Astrocyte of the hippocampus (primary cell): Measurements from ENCODE around the gene PHF13.
"Not testable (repeated sequence)": the region's sequence is repeated elsewhere in the genome, so short reads cannot be mapped to it uniquely, and the experiment has no call there.

Experiments
- DNase-seq: peaks from one replicate; pipeline ENCODE4 v3.0.0; 2011; ENCODE audit warnings: low read depth, low spot score

Gene PHF13

GRCh38 chr1:6628971-6629479 is 15.5 kb downstream of the PHF13 start:
- DNase-seq = no peak

- DNase-seq = no peak
These were observed 16.5 kb downstream of the PHF13 start for GRCh38 chr1:6630027-6630426.

DNA sequence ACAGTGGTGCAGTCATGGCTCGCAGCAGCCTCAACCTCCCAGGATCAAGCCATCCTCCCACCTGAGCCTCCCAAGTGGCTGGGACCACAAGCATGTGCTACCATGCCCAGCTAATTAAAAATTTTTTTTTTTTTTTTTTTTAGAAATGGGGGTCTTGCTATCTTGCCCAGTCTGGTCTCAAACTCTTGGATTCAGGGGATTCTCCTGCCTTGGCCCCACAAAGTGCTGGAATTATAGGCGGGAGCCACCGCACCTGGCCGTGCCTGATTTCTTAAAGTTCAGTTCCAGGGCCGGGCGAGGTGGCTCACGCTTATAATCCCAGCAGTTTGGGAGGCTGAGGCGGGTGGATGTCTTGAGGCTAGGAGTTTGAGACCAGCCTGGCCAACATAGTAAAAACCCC is 17.5 kb downstream of the PHF13 start:
- DNase-seq = no peak

GRCh38 chr1:6632588-6633514 is 19.3 kb downstream of the PHF13 start:
- DNase-seq = no peak

- DNase-seq = peak; percentile 67
These were observed 21.0 kb downstream of the PHF13 start for GRCh38 chr1:6634371-6635052.

GRCh38 chr1:6635161-6635909 is 21.8 kb downstream of the PHF13 start:
- no peak for DNase-seq

DNA sequence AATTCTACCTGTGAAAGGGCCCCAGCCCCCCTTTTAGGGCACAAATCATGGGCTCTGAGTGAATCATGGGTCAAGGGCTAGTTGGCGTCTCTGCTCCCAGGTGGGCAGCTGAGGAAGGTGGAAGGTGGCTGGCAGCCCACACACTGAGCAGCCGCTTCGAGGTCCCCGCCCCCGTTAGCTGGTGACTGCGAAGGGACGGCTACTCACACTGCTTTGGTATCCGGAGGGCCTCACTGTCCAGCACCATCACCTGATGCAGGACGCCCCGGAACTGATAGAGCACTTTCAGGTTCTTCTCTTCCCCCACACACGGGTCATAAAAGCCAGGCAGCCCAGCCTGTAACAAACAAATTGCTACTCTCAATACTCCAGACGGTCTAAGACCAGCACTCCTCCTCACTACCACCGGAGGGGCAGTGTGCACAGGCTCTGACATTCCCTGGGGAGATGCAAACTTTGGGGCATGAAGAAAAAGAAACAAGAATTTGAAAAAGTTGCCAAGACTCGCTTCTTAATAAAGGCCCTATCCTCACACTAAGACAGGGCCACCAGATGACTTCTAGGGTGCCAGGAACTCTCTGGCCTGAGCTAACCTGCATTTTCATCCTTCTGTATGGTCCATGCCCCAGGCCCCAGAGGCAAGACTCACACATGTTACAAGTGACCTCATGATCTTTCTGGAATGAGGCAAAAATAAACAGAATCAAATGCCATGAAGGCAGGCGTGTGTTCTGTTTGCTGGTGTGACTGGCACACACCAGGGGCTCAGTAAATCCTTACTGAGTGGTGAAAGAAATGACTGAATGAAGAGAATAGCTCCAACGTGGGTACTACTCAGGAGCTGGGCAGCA is 22.6 kb downstream of the PHF13 start:
- DNase-seq = no peak

- DNase-seq = not testable (repeated sequence)
These were observed 23.2 kb downstream of the PHF13 start for GRCh38 chr1:6636778-6637177.

GRCh38 chr1:6637770-6638169 is 24.2 kb downstream of the PHF13 start:
- DNase-seq = no peak

- DNase-seq = peak; percentile 91
These were observed 24.7 kb downstream of the PHF13 start for GRCh38 chr1:6638226-6638625.

GRCh38 chr1:6640867-6641266 is 27.3 kb downstream of the PHF13 start:
- not testable (repeated sequence) for DNase-seq

DNA sequence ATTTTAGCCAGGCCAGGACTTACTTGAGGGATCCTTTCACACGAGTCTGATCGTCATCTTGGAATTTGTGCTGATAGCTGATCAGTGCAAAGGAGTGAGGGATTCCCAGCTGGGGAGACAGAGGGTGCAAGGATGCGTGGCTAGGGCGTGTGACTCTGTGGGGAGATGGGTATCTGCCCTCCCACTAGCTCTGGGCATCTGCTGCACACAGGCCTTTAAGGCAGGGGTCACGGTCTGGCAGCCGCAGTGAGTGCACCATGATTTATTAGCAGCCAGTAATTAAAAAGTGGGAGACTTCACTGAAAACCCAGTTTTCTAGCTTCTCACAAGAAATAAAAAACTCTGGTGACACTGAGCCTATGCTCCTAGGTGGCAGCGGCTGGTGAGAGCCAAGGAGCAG is 31.5 kb downstream of the PHF13 start:
- DNase-seq = no peak

DNA sequence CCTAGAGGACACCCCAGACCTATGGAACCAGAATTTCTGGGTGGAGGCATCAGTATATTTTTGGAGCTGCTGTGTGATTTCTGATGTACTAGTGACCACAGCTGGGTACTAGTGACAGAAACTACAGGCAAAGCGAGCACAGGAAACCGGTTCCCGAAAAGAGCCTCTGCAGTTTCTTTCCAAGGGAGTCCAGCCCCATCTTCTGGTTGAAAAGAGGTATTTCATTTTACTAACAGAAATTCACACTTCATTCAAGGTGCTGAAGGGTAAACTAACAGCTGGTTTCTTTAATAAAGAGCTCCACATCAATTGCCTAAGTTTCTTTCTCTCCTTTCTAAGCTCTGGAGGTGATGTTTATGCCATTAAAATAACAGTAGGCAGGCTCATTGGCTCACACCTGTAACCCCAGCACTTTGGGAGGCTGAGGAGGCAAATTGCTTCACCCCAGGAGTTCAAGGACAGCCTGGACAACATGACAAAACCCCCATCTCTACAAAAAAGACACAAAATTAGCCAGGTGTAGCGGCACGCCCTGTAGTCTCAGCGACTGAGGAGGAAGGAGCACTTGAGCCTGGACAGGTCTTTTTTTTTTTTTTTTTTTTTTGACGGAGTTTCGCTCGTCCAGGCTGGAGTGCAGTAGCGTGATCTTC is 33.1 kb downstream of the PHF13 start:
- peak; percentile 66 for DNase-seq

GRCh38 chr1:6648556-6648955 is 35.0 kb downstream of the PHF13 start:
- no peak for DNase-seq

GRCh38 chr1:6651909-6652308 is 38.4 kb downstream of the PHF13 start:
- DNase-seq = no peak

DNA sequence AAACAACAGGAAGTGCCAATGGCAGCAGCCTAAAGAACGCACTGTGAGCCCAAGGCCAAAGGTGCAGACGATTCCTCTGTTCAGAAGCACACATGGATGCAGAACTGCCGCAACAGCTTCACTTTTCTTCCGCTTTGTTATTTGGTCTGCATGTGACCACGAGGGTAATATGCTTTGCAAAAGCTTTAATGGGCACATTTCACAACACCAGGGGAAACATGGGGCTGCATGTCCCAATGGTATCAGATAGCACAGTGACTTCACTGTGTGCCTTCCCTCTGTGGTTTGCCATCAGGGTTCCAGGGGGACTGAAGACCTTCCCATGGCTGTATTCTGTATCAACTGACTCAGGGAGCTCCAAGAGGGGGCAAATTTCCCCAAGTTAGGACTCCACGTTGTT is 39.5 kb downstream of the PHF13 start:
- no peak for DNase-seq

DNA sequence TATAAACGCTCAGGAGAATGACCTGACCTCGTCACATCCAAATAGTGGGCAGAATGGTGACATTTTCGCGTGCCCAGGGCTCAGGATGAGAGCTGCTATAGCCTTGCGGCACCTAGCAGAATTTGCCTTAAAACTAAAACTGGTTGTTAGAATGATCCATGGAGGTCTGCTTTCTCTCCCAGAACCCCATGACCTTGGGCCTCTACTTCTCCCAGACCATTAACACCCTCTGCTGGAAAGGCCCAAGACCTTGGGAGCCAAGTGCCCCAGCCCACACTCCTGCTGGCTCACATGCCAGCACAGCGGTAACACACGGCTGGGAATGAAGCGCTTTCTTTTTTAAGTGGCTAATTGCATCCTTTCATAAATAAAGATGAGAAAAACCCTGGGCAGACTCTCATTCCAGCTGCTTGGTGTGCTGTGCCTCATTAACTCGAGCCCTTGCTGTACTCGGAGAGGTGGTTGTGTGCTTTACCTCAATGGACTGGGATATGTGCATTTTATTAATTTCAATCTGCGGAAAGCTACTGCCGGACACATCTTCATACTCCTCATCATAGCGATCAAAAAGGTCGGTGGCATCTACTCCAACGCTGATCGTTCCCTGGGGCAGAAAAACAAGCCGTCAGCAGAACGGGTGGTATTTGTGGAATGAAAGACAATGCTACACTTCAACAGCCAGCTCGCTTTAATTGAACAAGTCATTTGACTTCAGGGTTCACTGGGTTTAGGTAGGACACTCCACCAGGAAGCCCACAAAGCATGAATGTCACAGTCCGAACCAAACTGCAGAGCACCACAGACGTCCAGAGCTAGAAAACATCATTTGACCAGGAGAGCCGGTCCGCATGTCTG is 40.1 kb downstream of the PHF13 start:
- peak; percentile 83 for DNase-seq

DNA sequence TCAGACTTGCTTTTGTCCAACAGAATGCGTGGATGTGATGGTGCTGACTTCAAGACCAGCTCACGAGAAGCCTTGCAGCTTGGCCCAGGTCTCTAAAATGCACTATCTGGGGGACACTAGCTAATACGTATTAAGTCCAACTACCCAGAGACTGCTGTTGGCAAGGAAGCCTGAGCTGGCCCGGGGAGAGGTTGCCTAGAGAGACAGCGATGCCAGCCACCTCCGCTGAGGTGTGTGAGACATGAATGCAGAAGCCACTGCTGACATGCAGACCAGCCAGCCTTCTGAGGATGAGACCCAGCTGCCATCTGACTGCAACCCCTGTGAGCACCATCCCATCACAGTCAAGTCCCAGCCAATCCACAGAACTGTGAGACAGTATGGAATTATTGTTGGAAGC is 43.6 kb downstream of the PHF13 start:
- DNase-seq = no peak

- no peak for DNase-seq
These were observed 45.0 kb downstream of the PHF13 start for GRCh38 chr1:6658359-6659060.
